OCI-LY7 (cell line): Measurements from ENCODE around the gene DEXI. TPM values are rescaled to one million over a fixed set of nuclear protein-coding genes. Genes with fewer than 3 reads are reported as not detected.

ENCODE experiments used
- BruUV-seq: library from RNA; stranded (reverse); fragments of 400-500 nt; replicated peaks from 2 replicates; lab custom pipeline; 2021; lab: Mats Ljungman, UMichigan
- CTCF ChIA-PET: fragments of 300-600 bp; sonication (Branson Sonifier 250); formaldehyde crosslinking; loops from one replicate; lab custom pipeline; 2022; ENCODE audit warnings: antibody characterized with exemption; ENCODE audit not compliant: unreplicated experiment; lab: Charles Lee
- POLR2A ChIA-PET: fragments of 300-600 bp; sonication (Branson Sonifier 250); formaldehyde crosslinking; loops from one replicate; lab custom pipeline; 2022; ENCODE audit warnings: antibody characterized with exemption; lab: Charles Lee
- DNase-seq: peaks from one replicate; pipeline ENCODE4 v3.0.0-alpha.2; 2015; ENCODE audit warnings: low spot score
- H2AFZ ChIP-seq: fragments of 200-600 bp; sonication (generic), shearing (Covaris generic); 2 replicates; pipeline ENCODE4 v1.6.1; 2014; ENCODE audit warnings: mild to moderate bottlenecking, antibody characterized with exemption, low read length, moderate library complexity
- H3K27ac ChIP-seq: fragments of 200-600 bp; sonication (generic); 2 replicates; pipeline ENCODE4 v1.5.1; 2014; ENCODE audit warnings: mixed run types, low read depth, mild to moderate bottlenecking, moderate library complexity, low read length, inconsistent platforms; ENCODE audit not compliant: poor library complexity, severe bottlenecking
- H3K36me3 ChIP-seq: fragments of 200-600 bp; sonication (generic); 2 replicates; pipeline ENCODE4 v1.6.1; 2014; ENCODE audit warnings: mild to moderate bottlenecking, antibody characterized with exemption, low read length, moderate library complexity, mixed read lengths; ENCODE audit not compliant: insufficient read depth
- H3K4me1 ChIP-seq: fragments of 200-600 bp; sonication (generic); 2 replicates; pipeline ENCODE4 v1.5.1; 2014; ENCODE audit warnings: mild to moderate bottlenecking, low read length; ENCODE audit not compliant: insufficient read depth, poor library complexity, severe bottlenecking
- H3K4me2 ChIP-seq: fragments of 200-600 bp; sonication (generic); 2 replicates; pipeline ENCODE4 v1.6.1; 2014; ENCODE audit warnings: mild to moderate bottlenecking, low read length
- H3K4me3 ChIP-seq: fragments of 200-600 bp; sonication (generic); 2 replicates; pipeline ENCODE4 v1.5.1; 2014; ENCODE audit warnings: mild to moderate bottlenecking, low read depth, low read length; ENCODE audit not compliant: poor library complexity, severe bottlenecking
- H3K79me2 ChIP-seq: fragments of 200-600 bp; sonication (generic); 2 replicates; pipeline ENCODE4 v1.6.1; 2016; ENCODE audit warnings: low read depth, mild to moderate bottlenecking, low read length, moderate library complexity, mixed read lengths; ENCODE audit not compliant: insufficient read depth
- H3K9me2 ChIP-seq: fragments of 200-600 bp; sonication (generic); 2 replicates; pipeline ENCODE4 v1.6.1; 2016; ENCODE audit warnings: mild to moderate bottlenecking, low read length, mixed read lengths; ENCODE audit not compliant: insufficient read depth
- H3K9me3 ChIP-seq: fragments of 200-600 bp; sonication (generic); 2 replicates; pipeline ENCODE4 v1.6.1; 2014; ENCODE audit warnings: mild to moderate bottlenecking, mixed run types, low read length, mixed read lengths
- H4K20me1 ChIP-seq: fragments of 200-600 bp; sonication (generic); 2 replicates; pipeline ENCODE4 v1.6.1; 2014; ENCODE audit warnings: mild to moderate bottlenecking, antibody characterized with exemption, low read length, moderate library complexity, mixed read lengths; ENCODE audit not compliant: insufficient read depth
- EZH2phosphoT487 ChIP-seq: fragments of 200-600 bp; sonication (generic); IDR thresholded peaks from 2 replicates; pipeline ENCODE4 v1.6.1; 2018; ENCODE audit warnings: low read depth, borderline replicate concordance, mild to moderate bottlenecking, mixed run types, antibody characterized with exemption, low read length, moderate library complexity, mixed read lengths
- intact Hi-C: fragments of 100-400 bp; cut with micrococcal nuclease; formaldehyde crosslinking; loops from one replicate; pipeline ENCODE4 v1.10.0; 2022; ENCODE audit not compliant: unreplicated experiment
- total RNA-seq, 2 experiments: library from RNA; depleted of rRNA in 1 of 2; stranded (reverse); fragments of >200 nt in 1 of 2; shearing (Covaris generic) in 1 of 2; gene quantifications; 2 replicates each; pipeline ENCODE4 v1.2.3, GENCODE V29; 2014 to 2022
- TF ChIP-seq, protein P1 (sequence below): fragments of 200-600 bp; sonication (generic); conservative IDR thresholded peaks from 2 replicates; pipeline ENCODE4 v1.5.1; 2014; ENCODE audit warnings: mild to moderate bottlenecking, antibody characterized with exemption, low read length, moderate library complexity, mixed read lengths

The DEXI gene
- total RNA-seq, 2 experiments from 2014 or later = 15.1 to 17.6 TPM

DNA sequence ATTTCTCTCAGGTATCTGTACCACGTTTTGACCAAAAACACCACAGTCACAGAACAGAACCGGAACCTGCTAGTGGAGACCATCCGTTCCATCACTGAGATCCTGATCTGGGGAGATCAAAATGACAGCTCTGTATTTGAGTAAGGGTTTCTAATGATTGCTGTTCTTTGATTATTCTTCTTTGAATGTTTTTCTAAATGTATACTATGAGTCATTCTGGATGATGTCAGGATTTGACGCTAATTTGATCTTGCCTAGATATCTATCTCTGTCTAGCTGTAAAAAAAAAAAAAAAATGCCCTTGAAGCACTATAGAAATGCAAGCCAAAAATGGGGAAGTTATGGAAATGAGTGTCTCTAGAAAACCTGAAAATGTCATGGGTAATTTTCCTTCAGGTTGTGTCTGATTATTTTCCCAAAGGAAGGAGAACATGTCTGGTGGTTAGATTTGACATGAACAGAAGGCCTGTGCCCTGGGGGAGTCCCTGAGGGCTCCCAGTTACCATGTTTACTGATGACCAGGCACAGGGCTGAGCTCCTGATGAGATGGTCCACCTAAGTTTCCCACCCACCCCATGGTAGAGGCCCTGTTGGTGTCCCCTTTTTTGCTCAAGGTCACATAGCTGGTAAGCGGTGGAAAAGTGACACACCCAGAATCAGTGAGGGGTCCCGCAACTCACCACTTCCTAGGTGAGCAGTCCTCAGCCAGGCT lies 15.7 kb upstream of the DEXI start:
- Histone ChIP-seq H2AFZ (no peak overlapping the region), H3K9me3 (no peaks in the 10 kb centered on the region), H3K4me3 (no peak overlapping the region), H3K4me1 (peaks cover 44% of the 10 kb centered on the region), H4K20me1 (peaks cover 13% of the 10 kb centered on the region; the same call in 1 of the 2 replicates), H3K9me2 (no peaks in the 10 kb centered on the region), H3K27ac (no peak overlapping the region), H3K36me3 (peaks cover 46% of the 10 kb centered on the region), H3K79me2 (peaks cover 22% of the 10 kb centered on the region; the same call in 1 of the 2 replicates), H3K4me2 (0 out of 2 replicates have a peak overlapping the region, but pooled peaks have one; percentile 9)
- no peak for TF ChIP-seq EZH2phosphoT487
- TF ChIP-seq, protein P1, sequence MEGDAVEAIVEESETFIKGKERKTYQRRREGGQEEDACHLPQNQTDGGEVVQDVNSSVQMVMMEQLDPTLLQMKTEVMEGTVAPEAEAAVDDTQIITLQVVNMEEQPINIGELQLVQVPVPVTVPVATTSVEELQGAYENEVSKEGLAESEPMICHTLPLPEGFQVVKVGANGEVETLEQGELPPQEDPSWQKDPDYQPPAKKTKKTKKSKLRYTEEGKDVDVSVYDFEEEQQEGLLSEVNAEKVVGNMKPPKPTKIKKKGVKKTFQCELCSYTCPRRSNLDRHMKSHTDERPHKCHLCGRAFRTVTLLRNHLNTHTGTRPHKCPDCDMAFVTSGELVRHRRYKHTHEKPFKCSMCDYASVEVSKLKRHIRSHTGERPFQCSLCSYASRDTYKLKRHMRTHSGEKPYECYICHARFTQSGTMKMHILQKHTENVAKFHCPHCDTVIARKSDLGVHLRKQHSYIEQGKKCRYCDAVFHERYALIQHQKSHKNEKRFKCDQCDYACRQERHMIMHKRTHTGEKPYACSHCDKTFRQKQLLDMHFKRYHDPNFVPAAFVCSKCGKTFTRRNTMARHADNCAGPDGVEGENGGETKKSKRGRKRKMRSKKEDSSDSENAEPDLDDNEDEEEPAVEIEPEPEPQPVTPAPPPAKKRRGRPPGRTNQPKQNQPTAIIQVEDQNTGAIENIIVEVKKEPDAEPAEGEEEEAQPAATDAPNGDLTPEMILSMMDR = no peak
- ChIA-PET CTCF (no interaction called here), POLR2A (interaction anchor here (0.7 kb wide), 1 partner anchor 678 kb away, joined by 5 read pairs; no protein-coding TSS in a partner anchor)
- BruUV-seq = no TSS peak
- intact Hi-C loops = no loop called here
- no peak for DNase-seq

GRCh38 chr16:10954903-10955302 lies 12.6 kb upstream of the DEXI start:
- POLR2A ChIA-PET = no interaction called here
- Histone ChIP-seq H3K9me3 (no peaks in the 10 kb centered on the region), H3K36me3 (peaks cover 29% of the 10 kb centered on the region), H2AFZ (no peak overlapping the region), H3K4me2 (peak overlapping the region; percentile 14; the same call in 1 of the 2 replicates), H4K20me1 (peaks cover 18% of the 10 kb centered on the region), H3K79me2 (peaks cover 45% of the 10 kb centered on the region), H3K4me1 (peaks cover 56% of the 10 kb centered on the region), H3K4me3 (no peak overlapping the region), H3K27ac (no peak overlapping the region), H3K9me2 (no peaks in the 10 kb centered on the region)
- CTCF ChIA-PET = no interaction called here
- no TSS peak for BruUV-seq
- intact Hi-C loops = loop anchor here (5.0 kb wide), 1 partner anchor 402 kb away; no protein-coding TSS in a partner anchor
- TF ChIP-seq, protein P1 = no peak
- no peak for TF ChIP-seq EZH2phosphoT487
- DNase-seq = no peak
